Measurements from ENCODE around the gene ROPN1L.

DNA sequence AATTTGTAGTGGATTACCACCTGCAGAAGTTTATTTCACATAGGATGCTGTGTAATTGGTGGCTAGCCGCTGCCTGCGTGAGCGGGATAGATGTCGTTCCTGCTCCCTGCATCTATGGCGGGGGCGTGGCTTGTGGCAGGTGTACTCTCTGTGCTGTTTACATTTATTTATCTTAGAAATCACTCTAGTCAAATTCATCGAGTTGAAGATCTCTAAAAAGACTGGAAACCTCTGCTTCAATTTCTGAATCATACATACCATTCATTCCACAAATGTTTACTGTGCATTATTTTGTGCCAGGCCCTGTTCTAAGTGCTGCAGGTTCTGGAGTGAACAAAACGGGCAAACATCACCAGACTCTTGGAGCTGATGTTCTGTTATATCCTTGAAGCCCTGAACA, 11.9 kb downstream of the ROPN1L start:
- TF ChIP-seq, protein P1, sequence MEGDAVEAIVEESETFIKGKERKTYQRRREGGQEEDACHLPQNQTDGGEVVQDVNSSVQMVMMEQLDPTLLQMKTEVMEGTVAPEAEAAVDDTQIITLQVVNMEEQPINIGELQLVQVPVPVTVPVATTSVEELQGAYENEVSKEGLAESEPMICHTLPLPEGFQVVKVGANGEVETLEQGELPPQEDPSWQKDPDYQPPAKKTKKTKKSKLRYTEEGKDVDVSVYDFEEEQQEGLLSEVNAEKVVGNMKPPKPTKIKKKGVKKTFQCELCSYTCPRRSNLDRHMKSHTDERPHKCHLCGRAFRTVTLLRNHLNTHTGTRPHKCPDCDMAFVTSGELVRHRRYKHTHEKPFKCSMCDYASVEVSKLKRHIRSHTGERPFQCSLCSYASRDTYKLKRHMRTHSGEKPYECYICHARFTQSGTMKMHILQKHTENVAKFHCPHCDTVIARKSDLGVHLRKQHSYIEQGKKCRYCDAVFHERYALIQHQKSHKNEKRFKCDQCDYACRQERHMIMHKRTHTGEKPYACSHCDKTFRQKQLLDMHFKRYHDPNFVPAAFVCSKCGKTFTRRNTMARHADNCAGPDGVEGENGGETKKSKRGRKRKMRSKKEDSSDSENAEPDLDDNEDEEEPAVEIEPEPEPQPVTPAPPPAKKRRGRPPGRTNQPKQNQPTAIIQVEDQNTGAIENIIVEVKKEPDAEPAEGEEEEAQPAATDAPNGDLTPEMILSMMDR (IDR thresholded peaks at IDR 0.05; ENCODE audit: poor library complexity): no peak
- no peak for TF ChIP-seq EZH2 (IDR thresholded peaks at IDR 0.05; ENCODE audit: borderline replicate concordance)

All from hepatocyte (in vitro differentiated cells).